Measurements from ENCODE around the gene SYT8.
"Not testable (repeated sequence)": the region's sequence is repeated elsewhere in the genome, so short reads cannot be mapped to it uniquely, and the experiment has no call there.

The SYT8 gene

DNA sequence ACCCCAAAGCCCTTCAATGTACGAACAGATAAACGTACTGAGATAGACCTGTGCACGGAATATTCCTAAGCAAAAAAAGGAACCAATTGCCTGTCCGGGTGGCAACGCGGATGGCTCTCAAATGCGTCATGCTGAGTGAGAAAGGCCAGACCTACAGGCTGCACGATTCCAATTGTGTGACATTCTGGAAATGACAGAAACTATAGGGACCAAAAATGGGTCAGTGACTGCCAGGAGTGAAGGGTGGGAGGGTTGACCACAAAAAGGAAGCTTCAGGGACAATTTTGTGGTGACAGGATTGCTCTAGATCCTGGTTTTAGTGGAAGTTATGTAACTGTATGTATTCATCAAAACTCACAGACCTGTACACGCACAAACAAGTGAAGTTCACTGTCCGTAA is 24.0 kb upstream of the SYT8 start:
- no peak overlapping the region for H4K91ac ChIP-seq (ENCODE audit: low read depth, low read length)
- no peak overlapping the region for H3K18ac ChIP-seq (ENCODE audit: low read length)
- no peak overlapping the region for H2AFZ ChIP-seq (ENCODE audit: insufficient read depth, low read length, poor library complexity)
- no peak overlapping the region for H4K8ac ChIP-seq (ENCODE audit: low read depth, low read length)
- no peak overlapping the region for H3K4ac ChIP-seq (ENCODE audit: low read depth, low read length)
- no peak overlapping the region for H2BK120ac ChIP-seq (ENCODE audit: insufficient read depth, low read length, poor library complexity)
- no peaks in the 10 kb centered on the region for H3K36me3 ChIP-seq (ENCODE audit: control insufficient read depth in 1 of 2, insufficient read depth in 2 of 2, low read length in 2 of 2)
- no CpG with 5 or more reads among the region's 10 CpGs for WGBS (ENCODE audit: extremely low coverage, insufficient coverage, insufficient read length)
- H3K4me3 ChIP-seq (ENCODE audit: low read depth, low read length): no peak overlapping the region
- H3K79me2 ChIP-seq (ENCODE audit: control insufficient read depth, insufficient read depth, low read length, poor library complexity): no peaks in the 10 kb centered on the region
- no peak overlapping the region for H3K27ac ChIP-seq (ENCODE audit: low read depth, low read length)
- DNase-seq: peak in 1 of 2 donors; percentile 30
- no peak overlapping the region for H2BK5ac ChIP-seq (ENCODE audit: low read depth, low read length, poor library complexity)
- H3K14ac ChIP-seq (ENCODE audit: low read length): no peak overlapping the region
- no peak overlapping the region for H2AK5ac ChIP-seq (ENCODE audit: low read length)
- no peaks in the 10 kb centered on the region for H3K27me3 ChIP-seq (ENCODE audit: insufficient read depth, low read length)
- no peak overlapping the region for H3K4me2 ChIP-seq (ENCODE audit: low read length)
- no peak overlapping the region for H2BK12ac ChIP-seq (ENCODE audit: low read length)
- H4K12ac ChIP-seq (ENCODE audit: low read depth, low read length): no peak overlapping the region
- no peak overlapping the region for H3K23ac ChIP-seq (ENCODE audit: low read length)
- no peak overlapping the region for H3K9ac ChIP-seq (ENCODE audit: low read length)
- no peaks in the 10 kb centered on the region for H3K79me1 ChIP-seq (ENCODE audit: low read length)
- H3K9me3 ChIP-seq (ENCODE audit: insufficient read depth, low read depth, low read length): peaks cover 8% of the 10 kb centered on the region
- H3K4me1 ChIP-seq (ENCODE audit: control insufficient read depth in 1 of 2, insufficient read depth in 2 of 2, low read length in 2 of 2): no peaks in the 10 kb centered on the region

DNA sequence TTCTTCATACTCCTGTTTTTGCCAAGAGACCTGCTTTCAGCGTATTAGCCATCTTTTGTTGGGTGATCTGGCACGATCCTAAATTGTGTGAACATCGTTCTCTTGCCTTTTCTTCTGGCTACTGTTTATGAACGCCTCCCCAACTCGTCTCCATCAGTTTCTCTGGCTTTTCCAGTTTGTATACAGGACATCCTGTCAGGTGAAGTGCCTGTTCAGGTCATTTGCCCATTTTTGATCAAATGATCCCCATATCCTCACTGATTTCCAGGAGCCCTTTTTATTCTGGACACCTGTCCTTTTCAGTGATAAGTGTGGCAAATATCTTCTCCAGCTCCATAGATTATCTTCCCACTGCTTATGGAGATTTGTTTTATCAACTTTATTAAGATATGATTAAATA is 22.5 kb upstream of the SYT8 start:
- Histone ChIP-seq H3K79me2 (ENCODE audit: control insufficient read depth, insufficient read depth, low read length, poor library complexity) (no peaks in the 10 kb centered on the region), H2BK120ac (ENCODE audit: insufficient read depth, low read length, poor library complexity) (no peak overlapping the region), H2BK5ac (ENCODE audit: low read depth, low read length, poor library complexity) (no peak overlapping the region), H3K27ac (ENCODE audit: low read depth, low read length) (no peak overlapping the region), H4K91ac (ENCODE audit: low read depth, low read length) (no peak overlapping the region), H3K18ac (ENCODE audit: low read length) (no peak overlapping the region), H3K27me3 (ENCODE audit: insufficient read depth, low read length) (no peaks in the 10 kb centered on the region), H3K4me1 (ENCODE audit: control insufficient read depth in 1 of 2, insufficient read depth in 2 of 2, low read length in 2 of 2) (no peaks in the 10 kb centered on the region), H3K79me1 (ENCODE audit: low read length) (no peaks in the 10 kb centered on the region), H3K9me3 (ENCODE audit: insufficient read depth, low read depth, low read length) (peaks cover 8% of the 10 kb centered on the region), H2AFZ (ENCODE audit: insufficient read depth, low read length, poor library complexity) (no peak overlapping the region), H3K14ac (ENCODE audit: low read length) (no peak overlapping the region), H3K9ac (ENCODE audit: low read length) (no peak overlapping the region), H4K12ac (ENCODE audit: low read depth, low read length) (no peak overlapping the region), H3K36me3 (ENCODE audit: control insufficient read depth in 1 of 2, insufficient read depth in 2 of 2, low read length in 2 of 2) (no peaks in the 10 kb centered on the region), H3K23ac (ENCODE audit: low read length) (no peak overlapping the region), H3K4me3 (ENCODE audit: low read depth, low read length) (no peak overlapping the region), H3K4ac (ENCODE audit: low read depth, low read length) (no peak overlapping the region), H2BK12ac (ENCODE audit: low read length) (no peak overlapping the region), H3K4me2 (ENCODE audit: low read length) (no peak overlapping the region), H2AK5ac (ENCODE audit: low read length) (no peak overlapping the region), H4K8ac (ENCODE audit: low read depth, low read length) (no peak overlapping the region)
- no peak for DNase-seq
- no CpG with 5 or more reads among the region's 5 CpGs for WGBS (ENCODE audit: extremely low coverage, insufficient coverage, insufficient read length)

DNA sequence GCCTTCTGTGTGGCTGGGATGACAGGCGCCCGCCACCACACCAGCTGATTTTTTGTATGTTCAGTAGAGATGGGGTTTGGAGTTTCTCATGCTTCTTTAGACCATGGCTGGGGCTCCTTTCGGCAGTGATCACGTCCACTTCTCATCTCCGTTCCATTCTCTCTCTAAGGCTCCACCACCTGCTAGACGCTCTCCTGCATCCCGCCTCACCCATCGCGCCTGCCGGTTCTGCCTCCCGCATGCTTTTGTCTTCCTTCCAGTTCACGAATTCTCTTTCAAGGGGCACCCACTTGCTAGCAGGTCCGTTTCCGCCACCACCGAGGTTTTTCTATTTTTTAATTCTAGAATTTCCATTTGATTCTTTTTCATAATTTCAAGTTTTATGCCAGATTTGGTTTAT is 22.0 kb upstream of the SYT8 start:
- Histone ChIP-seq H2AK5ac (ENCODE audit: low read length) (no peak overlapping the region), H3K79me1 (ENCODE audit: low read length) (no peaks in the 10 kb centered on the region), H3K79me2 (ENCODE audit: control insufficient read depth, insufficient read depth, low read length, poor library complexity) (no peaks in the 10 kb centered on the region), H4K12ac (ENCODE audit: low read depth, low read length) (no peak overlapping the region), H3K4ac (ENCODE audit: low read depth, low read length) (no peak overlapping the region), H3K9ac (ENCODE audit: low read length) (no peak overlapping the region), H3K18ac (ENCODE audit: low read length) (no peak overlapping the region), H3K27me3 (ENCODE audit: insufficient read depth, low read length) (no peaks in the 10 kb centered on the region), H3K4me3 (ENCODE audit: low read depth, low read length) (no peak overlapping the region), H3K9me3 (ENCODE audit: insufficient read depth, low read depth, low read length) (peaks cover 7% of the 10 kb centered on the region), H2BK12ac (ENCODE audit: low read length) (no peak overlapping the region), H3K36me3 (ENCODE audit: control insufficient read depth in 1 of 2, insufficient read depth in 2 of 2, low read length in 2 of 2) (no peaks in the 10 kb centered on the region), H3K4me1 (ENCODE audit: control insufficient read depth in 1 of 2, insufficient read depth in 2 of 2, low read length in 2 of 2) (no peaks in the 10 kb centered on the region), H3K14ac (ENCODE audit: low read length) (no peak overlapping the region), H3K4me2 (ENCODE audit: low read length) (no peak overlapping the region), H4K8ac (ENCODE audit: low read depth, low read length) (no peak overlapping the region), H2BK120ac (ENCODE audit: insufficient read depth, low read length, poor library complexity) (no peak overlapping the region), H3K27ac (ENCODE audit: low read depth, low read length) (no peak overlapping the region), H3K23ac (ENCODE audit: low read length) (no peak overlapping the region), H2AFZ (ENCODE audit: insufficient read depth, low read length, poor library complexity) (no peak overlapping the region), H4K91ac (ENCODE audit: low read depth, low read length) (no peak overlapping the region), H2BK5ac (ENCODE audit: low read depth, low read length, poor library complexity) (no peak overlapping the region)
- no CpG with 5 or more reads among the region's 15 CpGs for WGBS (ENCODE audit: extremely low coverage, insufficient coverage, insufficient read length)
- DNase-seq: no peak

DNA sequence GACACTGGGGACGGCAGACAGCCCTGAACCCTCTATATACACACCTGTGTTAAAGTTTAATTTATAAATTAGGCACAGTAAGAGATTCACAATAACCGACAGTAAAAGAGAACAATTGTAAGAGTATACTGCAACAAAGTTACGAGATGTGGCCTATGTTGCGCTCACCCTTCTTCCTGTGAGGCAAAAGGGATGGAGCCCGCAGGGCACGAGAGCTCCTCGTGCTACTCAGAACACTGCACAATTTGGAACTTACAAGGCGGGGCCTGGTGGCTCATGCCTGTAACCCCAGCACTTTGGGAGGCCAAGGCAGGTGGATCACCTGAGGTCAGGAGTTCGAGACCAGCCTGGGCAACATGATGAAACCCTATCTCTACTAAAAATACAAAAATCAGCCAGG is 21.4 kb upstream of the SYT8 start:
- H3K27me3 ChIP-seq (ENCODE audit: insufficient read depth, low read length); H3K4me1 ChIP-seq (ENCODE audit: control insufficient read depth in 1 of 2, insufficient read depth in 2 of 2, low read length in 2 of 2); H3K9me3 ChIP-seq (ENCODE audit: insufficient read depth, low read depth, low read length); H3K27ac ChIP-seq (ENCODE audit: low read depth, low read length); H3K4me2 ChIP-seq (ENCODE audit: low read length); H2BK120ac ChIP-seq (ENCODE audit: insufficient read depth, low read length, poor library complexity); H2AK5ac ChIP-seq (ENCODE audit: low read length); H2AFZ ChIP-seq (ENCODE audit: insufficient read depth, low read length, poor library complexity); H4K91ac ChIP-seq (ENCODE audit: low read depth, low read length); H4K12ac ChIP-seq (ENCODE audit: low read depth, low read length); H3K14ac ChIP-seq (ENCODE audit: low read length); H3K23ac ChIP-seq (ENCODE audit: low read length); H3K79me2 ChIP-seq (ENCODE audit: control insufficient read depth, insufficient read depth, low read length, poor library complexity); H3K36me3 ChIP-seq (ENCODE audit: control insufficient read depth in 1 of 2, insufficient read depth in 2 of 2, low read length in 2 of 2); H2BK12ac ChIP-seq (ENCODE audit: low read length); H3K4ac ChIP-seq (ENCODE audit: low read depth, low read length); DNase-seq; H3K4me3 ChIP-seq (ENCODE audit: low read depth, low read length); H3K18ac ChIP-seq (ENCODE audit: low read length); H3K79me1 ChIP-seq (ENCODE audit: low read length); H2BK5ac ChIP-seq (ENCODE audit: low read depth, low read length, poor library complexity); H3K9ac ChIP-seq (ENCODE audit: low read length); H4K8ac ChIP-seq (ENCODE audit: low read depth, low read length): not testable (repeated sequence)
- no CpG with 5 or more reads among the region's 9 CpGs for WGBS (ENCODE audit: extremely low coverage, insufficient coverage, insufficient read length)
